ENCODE data around the gene DDX23. TPM values are rescaled to one million over a fixed set of nuclear protein-coding genes. Genes with fewer than 3 reads are reported as not detected.

DDX23 gene
- total RNA-seq, 1 donor = 53.6 TPM

GRCh38 chr12:48781750-48782456 lies 70.1 kb downstream of the DDX23 start:
- peak; percentile 59 for DNase-seq (ENCODE audit: insufficient read length, low spot score, missing footprints)
- TF ChIP-seq CTCF (IDR thresholded peaks at IDR 0.05; ENCODE audit: extremely low read depth, low read depth, low read length) = no peak

GRCh38 chr12:48780381-48781025 lies 71.5 kb downstream of the DDX23 start:
- Histone ChIP-seq H3K27me3 (ENCODE audit: insufficient read depth, low read length) (no peaks in the 10 kb centered on the region), H3K9me3 (ENCODE audit: low read depth, low read length) (no peaks in the 10 kb centered on the region), H3K4me2 (ENCODE audit: insufficient read depth, low read length) (peak overlapping the region; percentile 64), H4K20me1 (ENCODE audit: insufficient read depth, low read length) (peaks cover 31% of the 10 kb centered on the region), H2AFZ (ENCODE audit: low read length) (no peak overlapping the region), H3K27ac (ENCODE audit: low read depth, low read length) (peak overlapping the region; percentile 89), H3K36me3 (ENCODE audit: insufficient read depth, low read length) (peaks cover 24% of the 10 kb centered on the region), H3K4me3 (ENCODE audit: insufficient read depth, low read length) (no peak overlapping the region), H3K79me2 (ENCODE audit: insufficient read depth, low read length) (peaks cover 57% of the 10 kb centered on the region), H3K4me1 (ENCODE audit: insufficient read depth, low read length) (peaks cover 18% of the 10 kb centered on the region)
- DNase-seq (ENCODE audit: insufficient read length, low spot score, missing footprints) = peak; percentile 88
- TF ChIP-seq CTCF (IDR thresholded peaks at IDR 0.05; ENCODE audit: extremely low read depth, low read depth, low read length) = no peak

More at GRCh38 chr12:48781750-48782456, 70.1 kb downstream of the DDX23 start:
- Histone ChIP-seq H3K9me3 (ENCODE audit: low read depth, low read length) (no peaks in the 10 kb centered on the region), H3K4me1 (ENCODE audit: insufficient read depth, low read length) (peaks cover 23% of the 10 kb centered on the region), H3K27me3 (ENCODE audit: insufficient read depth, low read length) (no peaks in the 10 kb centered on the region), H3K4me3 (ENCODE audit: insufficient read depth, low read length) (no peak overlapping the region), H3K79me2 (ENCODE audit: insufficient read depth, low read length) (peaks cover 71% of the 10 kb centered on the region), H3K36me3 (ENCODE audit: insufficient read depth, low read length) (peaks cover 19% of the 10 kb centered on the region), H4K20me1 (ENCODE audit: insufficient read depth, low read length) (peaks cover 43% of the 10 kb centered on the region), H3K27ac (ENCODE audit: low read depth, low read length) (no peak overlapping the region), H3K4me2 (ENCODE audit: insufficient read depth, low read length) (no peak overlapping the region), H2AFZ (ENCODE audit: low read length) (no peak overlapping the region)

- peaks cover 31% of the 10 kb centered on the region for H4K20me1 ChIP-seq (ENCODE audit: insufficient read depth, low read length)
- TF ChIP-seq CTCF (IDR thresholded peaks at IDR 0.05; ENCODE audit: extremely low read depth, low read depth, low read length) = no peak
- peaks cover 51% of the 10 kb centered on the region for H3K79me2 ChIP-seq (ENCODE audit: insufficient read depth, low read length)
- H2AFZ ChIP-seq (ENCODE audit: low read length) = no peak overlapping the region
- peak overlapping the region; percentile 64 for H3K4me2 ChIP-seq (ENCODE audit: insufficient read depth, low read length)
- H3K4me3 ChIP-seq (ENCODE audit: insufficient read depth, low read length) = peak overlapping the region; percentile 8
- peak; percentile 98 for DNase-seq (ENCODE audit: insufficient read length, low spot score, missing footprints)
- peaks cover 18% of the 10 kb centered on the region for H3K4me1 ChIP-seq (ENCODE audit: insufficient read depth, low read length)
- H3K27me3 ChIP-seq (ENCODE audit: insufficient read depth, low read length) = no peaks in the 10 kb centered on the region
- no peaks in the 10 kb centered on the region for H3K9me3 ChIP-seq (ENCODE audit: low read depth, low read length)
- H3K36me3 ChIP-seq (ENCODE audit: insufficient read depth, low read length) = peaks cover 30% of the 10 kb centered on the region
- H3K27ac ChIP-seq (ENCODE audit: low read depth, low read length) = peak overlapping the region; percentile 89
These were observed 72.1 kb downstream of the DDX23 start for GRCh38 chr12:48779869-48780268.

Small RNAs within 50 kb of the gene (small RNA-seq; reads per million reads assigned to genes)
- gene RF00019 = not detected
- gene RNU6-600P = not detected

Other genes starting within 250 kb of the DDX23 start
- 37.4 and 48.1 TPM in 2 replicates for gene KANSL2, start 169.9 kb downstream of the DDX23 start, total RNA-seq
- 25.0 and 32.1 TPM in 2 replicates for gene CCNT1, start 135.5 kb downstream of the DDX23 start, total RNA-seq
- 30.8 and 33.0 TPM in 2 replicates for gene ADCY6, start 63.1 kb downstream of the DDX23 start, total RNA-seq
- 10.9 and 15.2 TPM in 2 replicates for gene CACNB3, start 33.7 kb downstream of the DDX23 start, total RNA-seq
- 0.29 and 0.36 TPM in 2 replicates for gene RND1, start 13.7 kb upstream of the DDX23 start, total RNA-seq
- 24.8 and 31.8 TPM in 2 replicates for gene FKBP11, start 73.3 kb upstream of the DDX23 start, total RNA-seq
- gene ARF3, start 105.3 kb upstream of the DDX23 start, total RNA-seq = 51.9 and 53.9 TPM in 2 replicates
- gene WNT10B, start 119.6 kb upstream of the DDX23 start, total RNA-seq = 0.29 and 0.36 TPM in 2 replicates
- gene WNT1, start 126.2 kb upstream of the DDX23 start, total RNA-seq = not detected in 2 replicates
- gene DDN, start 147.2 kb upstream of the DDX23 start, total RNA-seq = under 0.01 and 0.29 TPM in 2 replicates
- 81.3 and 89.0 TPM in 2 replicates for gene PRKAG1, start 166.6 kb upstream of the DDX23 start, total RNA-seq
- gene KMT2D, start 208.6 kb upstream of the DDX23 start, total RNA-seq = 24.6 and 28.6 TPM in 2 replicates
- gene RHEBL1, start 217.8 kb upstream of the DDX23 start, total RNA-seq = 0.72 and 0.88 TPM in 2 replicates
- under 0.01 TPM in 1 of 2 replicates, not detected in the other for gene DHH, start 242.6 kb upstream of the DDX23 start, total RNA-seq

All from osteoblast (primary cell).